HG02840 (cell line): ENCODE measurements around the gene TCTN3.
A peak's percentile ranks its signal among the peaks of the same experiment; 100 is the strongest.
"Not testable (repeated sequence)": the region's sequence is repeated elsewhere in the genome, so short reads cannot be mapped to it uniquely, and the experiment has no call there.

Experiments used
- ATAC-seq: cut with Tn5 transposase; IDR thresholded peaks from one replicate; pipeline ENCODE4 v1.9.1; 2021; ENCODE audit warnings: mild to moderate bottlenecking, moderate library complexity, moderate number of reproducible peaks; ENCODE audit not compliant: unreplicated experiment, low FRiP score

Gene TCTN3, protein sequence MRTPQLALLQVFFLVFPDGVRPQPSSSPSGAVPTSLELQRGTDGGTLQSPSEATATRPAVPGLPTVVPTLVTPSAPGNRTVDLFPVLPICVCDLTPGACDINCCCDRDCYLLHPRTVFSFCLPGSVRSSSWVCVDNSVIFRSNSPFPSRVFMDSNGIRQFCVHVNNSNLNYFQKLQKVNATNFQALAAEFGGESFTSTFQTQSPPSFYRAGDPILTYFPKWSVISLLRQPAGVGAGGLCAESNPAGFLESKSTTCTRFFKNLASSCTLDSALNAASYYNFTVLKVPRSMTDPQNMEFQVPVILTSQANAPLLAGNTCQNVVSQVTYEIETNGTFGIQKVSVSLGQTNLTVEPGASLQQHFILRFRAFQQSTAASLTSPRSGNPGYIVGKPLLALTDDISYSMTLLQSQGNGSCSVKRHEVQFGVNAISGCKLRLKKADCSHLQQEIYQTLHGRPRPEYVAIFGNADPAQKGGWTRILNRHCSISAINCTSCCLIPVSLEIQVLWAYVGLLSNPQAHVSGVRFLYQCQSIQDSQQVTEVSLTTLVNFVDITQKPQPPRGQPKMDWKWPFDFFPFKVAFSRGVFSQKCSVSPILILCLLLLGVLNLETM

DNA sequence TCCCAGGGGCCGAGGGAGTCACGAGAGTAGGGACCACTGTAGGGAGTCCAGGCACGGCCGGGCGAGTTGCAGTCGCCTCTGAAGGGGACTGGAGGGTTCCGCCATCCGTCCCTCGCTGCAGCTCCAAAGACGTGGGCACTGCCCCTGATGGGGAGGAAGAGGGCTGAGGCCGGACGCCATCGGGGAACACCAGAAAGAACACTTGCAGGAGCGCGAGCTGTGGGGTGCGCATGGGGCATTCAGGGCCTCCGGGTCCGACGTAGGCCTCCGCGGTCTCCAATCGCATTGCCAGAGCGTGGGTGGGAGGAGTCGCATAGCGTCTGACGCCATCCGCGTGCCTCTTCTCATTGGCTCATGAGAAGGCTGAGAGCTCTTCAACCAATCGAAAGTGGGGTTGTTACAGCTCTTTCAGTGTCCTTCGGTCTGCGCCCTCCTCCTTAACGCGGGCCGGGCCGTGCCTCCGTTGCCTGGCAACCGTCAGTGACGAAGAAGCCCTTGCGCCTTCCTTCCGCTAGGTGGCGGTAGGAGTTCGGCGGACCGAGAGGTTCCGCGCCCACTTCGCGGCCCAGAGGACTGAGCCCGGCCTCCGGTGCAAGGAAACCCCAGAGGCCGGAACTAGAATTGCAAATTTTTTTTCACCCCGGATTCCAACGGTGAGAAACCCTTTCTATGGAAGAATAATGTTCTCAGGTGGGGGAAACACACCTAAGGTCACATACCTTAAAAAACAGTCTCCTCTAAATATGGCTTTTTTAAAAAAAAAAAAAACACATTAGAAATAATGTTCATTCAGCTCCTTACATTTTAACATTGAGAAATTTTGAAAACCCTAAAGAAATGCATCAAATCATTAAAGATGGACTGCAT lies at the start of gene TCTN3:
TSS of gene TCTN3 (minus strand) at position 260 of the 867 bp plus-strand sequence. CDS start at position 232, 28 bp downstream.
- peak; percentile 99 for ATAC-seq

- no peak for ATAC-seq
Measured at GRCh38 chr10:95742962-95743535, 49.3 kb upstream of the TCTN3 start.

- ATAC-seq: no peak
Measured at GRCh38 chr10:95742485-95742884, 48.8 kb upstream of the TCTN3 start.

DNA sequence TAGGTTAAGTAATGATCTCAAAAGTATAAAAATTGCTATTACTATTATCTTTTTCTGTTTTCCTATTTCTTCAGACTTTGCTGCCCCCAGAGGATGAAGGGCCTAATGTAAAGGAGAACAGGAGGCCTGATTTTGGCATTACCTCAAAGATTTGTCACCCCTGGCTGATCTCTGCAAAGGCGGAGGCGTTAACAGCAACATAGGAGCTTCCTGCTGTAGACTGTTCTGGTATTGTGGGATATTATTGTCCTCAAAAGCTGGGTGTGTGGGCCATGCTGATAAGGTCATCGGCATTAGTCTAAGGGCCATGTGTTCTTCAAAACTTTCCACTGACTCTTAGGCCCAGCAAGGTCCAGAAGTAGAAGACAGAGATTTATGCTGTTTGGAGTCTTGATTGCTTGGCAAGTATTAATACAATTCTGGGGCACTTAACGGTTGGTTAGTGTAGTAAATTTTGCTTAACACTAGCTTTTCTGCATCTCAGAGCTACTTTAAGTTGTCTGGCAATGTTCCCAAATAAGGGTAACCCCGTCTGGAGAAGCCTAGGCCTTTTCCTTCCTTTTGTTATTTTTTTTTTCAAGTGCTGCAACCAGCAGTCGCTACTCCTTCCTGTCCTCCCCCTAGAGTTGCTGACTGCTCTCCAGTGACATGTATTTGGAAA lies 48.2 kb upstream of the TCTN3 start:
- no peak for ATAC-seq

- ATAC-seq: no peak
Measured at GRCh38 chr10:95739056-95739455, 45.3 kb upstream of the TCTN3 start.

- not testable (repeated sequence) for ATAC-seq
Measured at GRCh38 chr10:95732907-95733306, 39.2 kb upstream of the TCTN3 start.

GRCh38 chr10:95730233-95730632 lies 36.5 kb upstream of the TCTN3 start:
- no peak for ATAC-seq

- no peak for ATAC-seq
Measured at GRCh38 chr10:95729323-95730055, 35.8 kb upstream of the TCTN3 start.

- no peak for ATAC-seq
Measured at GRCh38 chr10:95728526-95728925, 34.8 kb upstream of the TCTN3 start.

DNA sequence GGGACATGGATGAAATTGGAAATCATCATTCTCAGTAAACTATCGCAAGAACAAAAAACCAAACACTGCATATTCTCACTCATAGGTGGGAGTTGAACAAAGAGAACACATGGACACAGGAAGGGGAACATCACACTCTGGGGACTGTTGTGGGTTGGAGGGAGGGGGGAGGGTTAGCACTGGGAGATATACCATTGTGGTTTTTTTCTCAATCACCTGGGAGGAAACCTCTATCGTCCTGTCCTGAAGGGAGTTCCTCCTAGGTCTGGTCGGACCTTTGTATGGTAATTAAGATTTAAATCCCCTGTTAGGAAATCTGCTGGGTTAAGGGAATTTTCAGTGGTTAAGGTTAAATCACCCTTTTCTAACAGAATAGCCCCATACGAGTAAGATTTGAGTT lies 28.8 kb upstream of the TCTN3 start:
- not testable (repeated sequence) for ATAC-seq

DNA sequence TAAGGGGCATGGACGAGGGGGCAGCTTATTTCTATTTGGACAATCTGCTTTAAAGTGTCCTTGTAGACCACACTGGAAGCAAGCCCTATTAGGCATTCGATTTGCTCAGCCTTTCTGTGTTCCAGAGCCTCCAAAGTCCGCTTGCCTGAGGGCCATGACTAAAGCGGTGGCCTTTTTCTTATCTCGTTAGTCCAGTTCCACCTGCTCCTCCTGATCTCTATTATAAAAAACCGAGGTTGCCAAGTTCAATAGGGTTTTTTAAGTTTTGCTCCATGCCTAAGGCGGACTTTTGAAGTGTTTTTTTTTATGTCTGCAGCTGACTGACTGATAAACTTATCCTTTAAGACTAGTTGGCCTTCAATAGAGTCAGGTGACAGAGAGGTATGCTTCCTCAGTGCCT lies 27.0 kb upstream of the TCTN3 start:
- ATAC-seq: not testable (repeated sequence)

DNA sequence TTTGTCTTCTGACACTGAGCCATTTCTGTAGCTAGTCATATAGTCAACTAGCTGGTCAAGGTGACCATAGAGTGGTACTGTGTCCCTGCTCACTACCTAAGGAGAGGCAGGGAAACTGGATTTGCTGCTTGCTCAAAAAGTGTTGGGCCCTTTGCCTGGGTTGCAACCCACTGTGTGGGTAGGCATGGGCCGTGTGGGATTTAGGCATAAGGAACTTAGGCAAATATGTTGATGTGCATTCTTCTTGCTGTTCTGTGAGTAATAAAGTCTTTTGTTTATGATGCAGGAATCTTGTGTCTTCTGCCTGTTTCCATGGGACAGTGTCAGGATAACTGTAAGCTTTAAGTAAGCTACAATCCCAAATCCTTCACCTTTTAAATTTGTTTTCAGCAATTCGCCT lies 23.1 kb upstream of the TCTN3 start:
- ATAC-seq: no peak

DNA sequence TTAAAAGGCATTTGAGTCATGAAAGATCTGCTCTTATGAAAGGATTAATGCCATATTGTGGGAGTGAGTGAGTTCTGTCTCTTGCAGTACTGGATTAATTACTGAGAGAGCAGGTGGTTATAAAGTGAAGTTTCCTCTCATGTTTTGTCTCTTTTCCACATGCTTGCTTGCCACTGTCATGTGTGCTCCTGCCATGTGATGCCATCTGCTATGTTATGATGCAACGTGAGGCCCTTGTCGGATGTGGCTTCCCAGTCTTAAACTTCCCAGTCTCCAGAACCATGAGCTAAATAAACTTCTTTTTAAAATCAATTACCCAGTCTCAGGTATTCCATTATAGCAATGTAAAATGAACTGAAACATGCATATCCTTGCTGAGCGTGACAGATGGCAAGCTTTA lies 22.7 kb upstream of the TCTN3 start:
- ATAC-seq: no peak

GRCh38 chr10:95711492-95711891 lies 17.8 kb upstream of the TCTN3 start:
- ATAC-seq: no peak

DNA sequence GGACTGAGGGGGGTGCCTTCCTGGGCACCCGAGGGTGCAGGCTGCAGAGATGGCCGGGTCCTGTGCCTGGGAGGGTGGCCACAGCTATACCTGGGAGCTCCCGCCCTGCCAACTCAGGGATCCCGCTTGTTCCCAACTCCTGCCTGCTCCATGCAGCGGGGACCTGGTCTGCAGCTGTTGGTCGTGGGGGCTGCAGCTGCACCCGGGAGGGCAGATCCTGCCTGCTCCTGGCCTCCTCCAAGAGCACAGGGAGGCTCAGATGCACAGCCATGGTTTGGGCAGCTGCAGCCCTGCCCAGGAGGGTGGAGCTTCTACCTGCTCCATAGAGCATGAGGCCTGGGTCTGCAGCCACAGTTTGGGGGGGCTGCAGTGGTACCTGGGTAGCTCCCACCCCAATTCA lies 13.3 kb upstream of the TCTN3 start:
- no peak for ATAC-seq

- ATAC-seq: no peak
Measured at GRCh38 chr10:95706573-95706972, 12.8 kb upstream of the TCTN3 start.

DNA sequence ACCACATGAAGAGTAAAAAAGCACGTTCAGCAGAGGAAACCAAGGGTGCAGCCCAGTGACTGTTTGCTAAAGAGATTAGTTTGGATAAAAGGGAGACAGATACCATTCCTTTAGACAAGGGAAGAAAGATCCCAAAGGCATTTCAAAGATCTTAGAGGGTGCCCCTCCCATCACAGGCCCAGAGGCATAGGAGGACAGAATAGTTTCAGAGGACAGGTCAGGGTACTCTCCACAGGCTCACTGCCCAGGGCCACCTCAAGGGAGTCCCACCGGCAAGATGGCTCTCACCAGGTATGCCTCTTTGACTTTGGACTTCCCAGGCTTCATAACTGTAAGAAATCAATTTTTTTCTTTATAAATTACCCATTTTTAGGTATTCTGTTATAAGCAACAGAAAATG lies 4.7 kb upstream of the TCTN3 start:
- no peak for ATAC-seq

GRCh38 chr10:95697429-95697828 lies 3.7 kb upstream of the TCTN3 start:
- ATAC-seq: no peak

- ATAC-seq: no peak
Measured at GRCh38 chr10:95694665-95695064, 938 bp upstream of the TCTN3 start.
